NT2/D1 (cell line): ENCODE measurements around the gene TOMM70.

ENCODE experiments used
- SUZ12 ChIP-seq: IDR thresholded peaks from 2 replicates; pipeline ENCODE4 v1.6.1; 2011; ENCODE audit not compliant: insufficient read length, insufficient read depth; ENCODE audit errors: extremely low read depth
- ZNF274 ChIP-seq: IDR thresholded peaks from 2 replicates; pipeline ENCODE4 v1.6.1; 2011; ENCODE audit warnings: mild to moderate bottlenecking, low read depth, low read length

GRCh38 chr3:100407164-100407563, 6.3 kb upstream of the TOMM70 start:
- TF ChIP-seq ZNF274 = no peak
- TF ChIP-seq SUZ12 = no peak
